A673 (cell line): ENCODE data around the gene GTPBP6. TPM values are rescaled to one million over a fixed set of nuclear protein-coding genes. Genes with fewer than 3 reads are reported as not detected.

Experiments
- BruUV-seq: library from RNA; stranded (reverse); fragments of 400-500 nt; replicated peaks from 2 replicates; lab custom pipeline; 2021; lab: Mats Ljungman, UMichigan
- CTCF ChIA-PET: fragments of 300-600 bp; sonication (Branson Sonifier 250); formaldehyde crosslinking; loops from one replicate; lab custom pipeline; 2022; ENCODE audit warnings: antibody characterized with exemption; lab: Charles Lee
- POLR2A ChIA-PET: fragments of 300-600 bp; sonication (Branson Sonifier 250); formaldehyde crosslinking; loops from one replicate; lab custom pipeline; 2022; ENCODE audit warnings: antibody characterized with exemption; ENCODE audit not compliant: low non-redundant PET; lab: Charles Lee
- DNase-seq: peaks from one replicate; pipeline ENCODE4 v3.0.0-alpha.2; 2015; ENCODE audit warnings: low spot score
- H3K27ac ChIP-seq: fragments of 200-600 bp; sonication (generic); 2 replicates; pipeline ENCODE4 v1.5.1; 2016; ENCODE audit warnings: mixed run types, low read depth, mild to moderate bottlenecking, mixed read lengths, antibody characterized with exemption, low read length; ENCODE audit not compliant: poor library complexity, severe bottlenecking
- H3K27me3 ChIP-seq: fragments of 200-600 bp; sonication (generic); replicated peaks from 2 replicates; pipeline ENCODE4 v1.6.1; 2017; ENCODE audit warnings: mixed run types, low read depth, mild to moderate bottlenecking, mixed read lengths, antibody characterized with exemption, low read length; ENCODE audit not compliant: insufficient read depth, poor library complexity
- H3K36me3 ChIP-seq: fragments of 200-600 bp; sonication (generic); 2 replicates; pipeline ENCODE4 v1.6.1; 2016; ENCODE audit warnings: mixed run types, mild to moderate bottlenecking, mixed read lengths, antibody characterized with exemption, low read length; ENCODE audit not compliant: insufficient read depth, poor library complexity, severe bottlenecking
- H3K4me1 ChIP-seq: fragments of 200-600 bp; sonication (generic); 2 replicates; pipeline ENCODE4 v1.6.1; 2017; ENCODE audit warnings: mixed run types, mild to moderate bottlenecking, mixed read lengths, antibody characterized with exemption, low read length; ENCODE audit not compliant: insufficient read depth, poor library complexity, severe bottlenecking
- H3K4me3 ChIP-seq: fragments of 200-600 bp; sonication (generic); 2 replicates; pipeline ENCODE4 v1.5.1; 2016; ENCODE audit warnings: low read depth, mixed run types, mild to moderate bottlenecking, mixed read lengths, low read length; ENCODE audit not compliant: poor library complexity, severe bottlenecking
- H3K9me3 ChIP-seq: fragments of 200-600 bp; sonication (generic); 2 replicates; pipeline ENCODE4 v1.6.1; 2016; ENCODE audit warnings: mixed run types, low read depth, mild to moderate bottlenecking, mixed read lengths, antibody characterized with exemption, low read length; ENCODE audit not compliant: poor library complexity, severe bottlenecking
- EZH2 ChIP-seq: fragments of 200-600 bp; sonication (generic); IDR thresholded peaks from 2 replicates; pipeline ENCODE4 v1.6.1; 2017; ENCODE audit warnings: borderline replicate concordance, low read depth, mild to moderate bottlenecking, mixed read lengths, antibody characterized with exemption, low read length; ENCODE audit not compliant: poor library complexity, severe bottlenecking
- intact Hi-C: fragments of 100-400 bp; cut with micrococcal nuclease; formaldehyde crosslinking; loops from one replicate; pipeline ENCODE4 v1.10.0; 2022; ENCODE audit not compliant: unreplicated experiment
- total RNA-seq: library from RNA; stranded (reverse); gene quantifications from 2 replicates; pipeline ENCODE4 v1.2.3, GENCODE V29; 2021
- TF ChIP-seq, protein P1 (sequence below): fragments of 300-800, 200-600 bp; sonication (generic); conservative IDR thresholded peaks from 2 replicates; pipeline ENCODE4 v1.5.1; 2017; ENCODE audit warnings: low read depth, mild to moderate bottlenecking, antibody characterized with exemption, low read length, moderate library complexity, mixed read lengths

The GTPBP6 gene
- total RNA-seq, 1 experiment from 2014 or later: 85.1 TPM

DNA sequence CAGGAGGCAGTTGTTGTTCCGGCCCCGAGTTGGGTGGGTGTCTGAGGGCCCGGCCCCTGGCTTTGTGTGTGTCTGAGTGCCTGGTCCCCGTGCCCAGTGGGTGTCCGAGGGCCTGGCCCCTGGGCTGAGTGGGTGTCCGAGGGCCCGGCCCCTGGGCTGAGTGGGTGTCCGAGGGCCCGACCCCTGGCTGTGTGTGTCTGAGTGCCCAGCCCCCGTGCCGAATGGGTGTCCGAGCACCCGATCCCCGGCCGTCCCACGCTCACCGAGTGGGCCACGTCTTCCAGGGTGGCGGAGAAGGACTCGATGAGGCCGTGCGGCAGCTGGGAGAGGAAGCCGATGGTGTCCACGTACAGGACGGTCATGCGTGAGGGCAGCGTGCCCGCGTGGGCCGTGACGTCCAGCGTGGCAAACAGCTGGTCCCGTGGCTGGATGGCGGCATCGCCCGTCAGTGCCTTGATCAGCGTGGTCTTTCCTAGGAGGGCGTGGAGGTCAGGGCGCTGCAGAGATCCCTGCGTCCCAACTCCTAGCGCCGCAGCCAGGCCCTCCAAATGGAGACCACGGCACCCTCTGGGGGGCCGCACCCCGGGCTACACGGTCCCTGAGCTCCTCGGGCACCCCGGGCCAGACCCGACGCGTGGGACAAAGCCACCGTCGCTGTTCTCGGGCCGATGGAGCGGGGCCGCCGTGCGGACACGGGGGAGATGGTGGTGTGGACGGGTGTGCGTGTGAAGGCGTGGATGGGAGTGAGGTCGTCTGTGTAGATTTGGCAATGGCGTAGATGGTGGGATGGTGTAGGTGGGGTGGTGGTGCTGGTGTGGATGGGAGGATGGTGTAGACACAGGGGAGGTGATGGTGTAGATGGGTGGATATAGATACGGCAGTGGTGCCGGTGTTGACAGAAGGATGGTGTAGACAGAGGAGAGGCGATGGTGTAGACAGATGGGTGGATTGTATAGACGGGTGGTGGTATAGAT lies 7.2 kb downstream of the GTPBP6 start:
- CTCF ChIA-PET: no interaction called here
- no peak for DNase-seq
- no TSS peak for BruUV-seq
- Histone ChIP-seq H3K4me1 (no peaks in the 10 kb centered on the region), H3K9me3 (no peaks in the 10 kb centered on the region), H3K27me3 (no peaks in the 10 kb centered on the region), H3K36me3 (peaks cover 72% of the 10 kb centered on the region), H3K4me3 (no peak overlapping the region), H3K27ac (no peak overlapping the region)
- intact Hi-C loops: no loop called here
- TF ChIP-seq, protein P1, sequence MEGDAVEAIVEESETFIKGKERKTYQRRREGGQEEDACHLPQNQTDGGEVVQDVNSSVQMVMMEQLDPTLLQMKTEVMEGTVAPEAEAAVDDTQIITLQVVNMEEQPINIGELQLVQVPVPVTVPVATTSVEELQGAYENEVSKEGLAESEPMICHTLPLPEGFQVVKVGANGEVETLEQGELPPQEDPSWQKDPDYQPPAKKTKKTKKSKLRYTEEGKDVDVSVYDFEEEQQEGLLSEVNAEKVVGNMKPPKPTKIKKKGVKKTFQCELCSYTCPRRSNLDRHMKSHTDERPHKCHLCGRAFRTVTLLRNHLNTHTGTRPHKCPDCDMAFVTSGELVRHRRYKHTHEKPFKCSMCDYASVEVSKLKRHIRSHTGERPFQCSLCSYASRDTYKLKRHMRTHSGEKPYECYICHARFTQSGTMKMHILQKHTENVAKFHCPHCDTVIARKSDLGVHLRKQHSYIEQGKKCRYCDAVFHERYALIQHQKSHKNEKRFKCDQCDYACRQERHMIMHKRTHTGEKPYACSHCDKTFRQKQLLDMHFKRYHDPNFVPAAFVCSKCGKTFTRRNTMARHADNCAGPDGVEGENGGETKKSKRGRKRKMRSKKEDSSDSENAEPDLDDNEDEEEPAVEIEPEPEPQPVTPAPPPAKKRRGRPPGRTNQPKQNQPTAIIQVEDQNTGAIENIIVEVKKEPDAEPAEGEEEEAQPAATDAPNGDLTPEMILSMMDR: no peak
- TF ChIP-seq EZH2: no peak
- POLR2A ChIA-PET: no interaction called here

DNA sequence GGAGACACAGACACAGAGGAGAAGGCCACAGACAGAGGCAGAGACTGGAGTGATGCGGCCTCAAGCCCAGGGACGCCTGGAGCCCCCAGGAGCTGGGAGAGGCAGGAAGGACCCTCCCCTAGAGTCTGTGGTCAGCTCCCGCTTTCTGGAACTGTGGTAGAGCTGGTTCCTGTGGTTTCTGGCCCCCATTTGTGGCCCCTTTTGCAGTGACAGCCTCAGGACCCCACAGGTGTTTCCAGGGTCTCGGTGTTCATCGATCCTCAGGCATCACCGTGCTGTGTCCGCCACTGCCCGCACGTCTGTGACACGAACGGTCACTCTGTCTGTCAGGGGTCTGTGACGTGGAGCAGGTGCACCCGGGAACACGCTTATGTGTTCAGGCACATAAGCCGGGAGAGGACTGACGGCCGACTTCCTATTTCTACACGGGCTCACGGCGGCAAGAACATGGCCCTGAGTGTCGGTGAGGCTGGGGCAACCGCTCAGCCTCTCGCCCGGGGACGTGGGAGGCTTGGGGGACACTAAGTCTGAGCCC lies 7.9 kb downstream of the GTPBP6 start:
- Histone ChIP-seq H3K27ac (no peak overlapping the region), H3K36me3 (peaks cover 78% of the 10 kb centered on the region), H3K4me3 (no peak overlapping the region), H3K9me3 (no peaks in the 10 kb centered on the region), H3K4me1 (no peaks in the 10 kb centered on the region), H3K27me3 (no peaks in the 10 kb centered on the region)
- TF ChIP-seq, protein P1: no peak
- no peak for TF ChIP-seq EZH2
- CTCF ChIA-PET: no interaction called here
- no TSS peak for BruUV-seq
- no peak for DNase-seq
- intact Hi-C loops: no loop called here
- POLR2A ChIA-PET: no interaction called here

DNA sequence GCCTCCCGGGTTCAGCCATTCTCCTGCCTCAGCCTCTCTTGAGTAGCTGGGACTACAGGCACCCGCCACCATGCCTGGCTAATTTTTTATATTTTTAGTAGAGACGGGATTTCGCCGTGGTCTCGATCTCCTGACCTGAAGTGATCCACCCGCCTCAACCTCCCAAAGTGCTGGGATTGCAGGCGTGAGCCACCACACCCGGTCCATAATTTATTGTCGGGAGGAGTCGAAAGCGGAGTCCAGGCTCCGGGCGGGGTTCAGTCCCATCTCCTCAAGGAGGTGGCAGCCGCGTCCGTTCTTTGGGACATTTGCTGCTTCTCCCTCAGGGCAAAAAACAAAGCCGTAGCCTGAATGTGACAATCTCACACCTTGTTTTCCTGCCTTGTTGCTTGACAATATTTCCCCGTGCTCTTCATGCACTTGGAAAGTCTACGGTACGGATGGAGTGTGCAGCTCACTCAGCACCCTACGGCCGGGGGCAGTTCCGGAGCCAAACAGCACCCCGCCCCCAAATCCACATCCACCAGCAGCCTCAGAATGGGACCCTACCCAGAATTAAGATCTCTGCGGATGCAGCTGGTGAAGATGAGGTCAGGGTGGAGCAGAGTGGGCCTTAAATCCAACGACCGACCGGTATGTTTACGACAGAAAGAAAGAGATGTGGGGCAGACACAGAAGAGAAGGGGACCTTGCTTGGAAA lies 9.6 kb downstream of the GTPBP6 start:
- H3K27me3 ChIP-seq: no peaks in the 10 kb centered on the region
- no peak overlapping the region for H3K27ac ChIP-seq
- DNase-seq: no peak
- intact Hi-C loops: no loop called here
- ChIA-PET CTCF (no interaction called here), POLR2A (no interaction called here)
- H3K4me1 ChIP-seq: no peaks in the 10 kb centered on the region
- BruUV-seq: no TSS peak
- no peak for TF ChIP-seq EZH2
- TF ChIP-seq, protein P1: no peak
- peaks cover 69% of the 10 kb centered on the region for H3K36me3 ChIP-seq
- no peak overlapping the region for H3K4me3 ChIP-seq
- H3K9me3 ChIP-seq: no peaks in the 10 kb centered on the region
